Mucosa of descending colon (tissue), 3 donors: ENCODE measurements around the gene NOXRED1. TPM values are rescaled to one million over a fixed set of nuclear protein-coding genes. Genes with fewer than 3 reads are reported as not detected.

ENCODE experiments used
- ATAC-seq: fragments of 200-7000 bp; cut with Tn5 transposase; one replicate; pipeline ENCODE4 v1.9.1; 2020; ENCODE audit warnings: mild to moderate bottlenecking, moderate library complexity
- DNase-seq, 3 donors: peaks; one replicate each; pipeline ENCODE4 v3.0.0-alpha.2; 2020
- H3K36me3 ChIP-seq: fragments of 200-600 bp; one replicate; pipeline ENCODE4 v1.8.0; 2021; ENCODE audit warnings: low read depth, mild to moderate bottlenecking
- H3K4me1 ChIP-seq: fragments of 200-600 bp; one replicate; pipeline ENCODE4 v1.8.0; 2021; ENCODE audit warnings: low read depth, mild to moderate bottlenecking
- H3K4me3 ChIP-seq: fragments of 200-600 bp; one replicate; pipeline ENCODE4 v1.8.0; 2021; ENCODE audit warnings: mild to moderate bottlenecking
- H3K9me3 ChIP-seq: fragments of 200-600 bp; one replicate; pipeline ENCODE4 v1.8.0; 2021; ENCODE audit warnings: mild to moderate bottlenecking
- intact Hi-C, 2 donors: fragments of 100-400 bp; cut with DNase I in 1 of 2; cut with micrococcal nuclease in 1 of 2; formaldehyde crosslinking; loops; one replicate each; pipeline versions ENCODE4 v1.11.0 to v1.11.1; 2022; cut with DNase I, micrococcal nuclease
- total RNA-seq, 3 donors: library from RNA; stranded (reverse); fragmentation: NEBNext Ultra II Directional in 2 of 3; extraction: Animal tissue kit (Norgen Biotek cat#: 25700) in 2 of 3; gene quantifications; one replicate each; pipeline versions ENCODE4 v1.2.1 to v1.2.4, GENCODE V29; 2021 to 2023
- TF ChIP-seq, protein P1 (sequence below): fragments of 200-600 bp; IDR thresholded peaks from one replicate; pipeline ENCODE4 v1.8.0; 2022; ENCODE audit warnings: antibody characterized with exemption, mild to moderate bottlenecking
- donor health status: DM: no; HTN: no; CAD: no; lungs with moderate emphysema.
- donor health status: DM: no; HTN: no; CAD: no.
- donor health status: DM: no; HTN: yes; CAD: no.

Gene NOXRED1
- total RNA-seq, 3 donors from 2014 or later: 0.82 to 1.1 (median 0.82) TPM

GRCh38 chr14:77442196-77442595, 18.9 kb upstream of the NOXRED1 start:
- Histone ChIP-seq H3K36me3 (peaks cover 12% of the 10 kb centered on the region), H3K4me1 (no peaks in the 10 kb centered on the region), H3K4me3 (no peak overlapping the region), H3K9me3 (no peaks in the 10 kb centered on the region)
- ATAC-seq (no peak), DNase-seq (no peak)
- intact Hi-C loops: no loop called here
- TF ChIP-seq, protein P1, sequence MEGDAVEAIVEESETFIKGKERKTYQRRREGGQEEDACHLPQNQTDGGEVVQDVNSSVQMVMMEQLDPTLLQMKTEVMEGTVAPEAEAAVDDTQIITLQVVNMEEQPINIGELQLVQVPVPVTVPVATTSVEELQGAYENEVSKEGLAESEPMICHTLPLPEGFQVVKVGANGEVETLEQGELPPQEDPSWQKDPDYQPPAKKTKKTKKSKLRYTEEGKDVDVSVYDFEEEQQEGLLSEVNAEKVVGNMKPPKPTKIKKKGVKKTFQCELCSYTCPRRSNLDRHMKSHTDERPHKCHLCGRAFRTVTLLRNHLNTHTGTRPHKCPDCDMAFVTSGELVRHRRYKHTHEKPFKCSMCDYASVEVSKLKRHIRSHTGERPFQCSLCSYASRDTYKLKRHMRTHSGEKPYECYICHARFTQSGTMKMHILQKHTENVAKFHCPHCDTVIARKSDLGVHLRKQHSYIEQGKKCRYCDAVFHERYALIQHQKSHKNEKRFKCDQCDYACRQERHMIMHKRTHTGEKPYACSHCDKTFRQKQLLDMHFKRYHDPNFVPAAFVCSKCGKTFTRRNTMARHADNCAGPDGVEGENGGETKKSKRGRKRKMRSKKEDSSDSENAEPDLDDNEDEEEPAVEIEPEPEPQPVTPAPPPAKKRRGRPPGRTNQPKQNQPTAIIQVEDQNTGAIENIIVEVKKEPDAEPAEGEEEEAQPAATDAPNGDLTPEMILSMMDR: no peak

DNA sequence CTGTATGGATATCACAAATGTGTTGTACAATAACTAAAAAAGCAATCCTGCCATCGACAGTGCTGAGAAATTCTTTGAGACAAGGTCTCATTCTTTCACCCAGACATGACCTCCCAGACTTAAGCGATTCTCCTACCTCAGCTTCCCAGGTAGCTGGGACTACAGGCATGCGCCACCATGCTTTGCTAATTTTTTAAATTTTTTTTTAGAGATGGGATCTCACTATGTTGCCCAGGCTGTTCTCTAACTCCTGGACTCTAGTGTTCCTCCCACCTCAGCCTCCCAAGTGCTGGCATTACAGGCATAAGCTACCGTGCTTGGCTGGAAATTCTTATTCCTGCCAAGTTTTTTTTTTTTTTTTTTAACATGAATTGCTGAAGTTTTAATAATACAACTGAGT, 16.5 kb upstream of the NOXRED1 start:
- DNase-seq (no peak), ATAC-seq (no peak)
- Histone ChIP-seq H3K36me3 (peaks cover 12% of the 10 kb centered on the region), H3K4me1 (no peaks in the 10 kb centered on the region), H3K9me3 (no peaks in the 10 kb centered on the region), H3K4me3 (no peak overlapping the region)
- TF ChIP-seq, protein P1: no peak
- intact Hi-C loops: no loop called here

DNA sequence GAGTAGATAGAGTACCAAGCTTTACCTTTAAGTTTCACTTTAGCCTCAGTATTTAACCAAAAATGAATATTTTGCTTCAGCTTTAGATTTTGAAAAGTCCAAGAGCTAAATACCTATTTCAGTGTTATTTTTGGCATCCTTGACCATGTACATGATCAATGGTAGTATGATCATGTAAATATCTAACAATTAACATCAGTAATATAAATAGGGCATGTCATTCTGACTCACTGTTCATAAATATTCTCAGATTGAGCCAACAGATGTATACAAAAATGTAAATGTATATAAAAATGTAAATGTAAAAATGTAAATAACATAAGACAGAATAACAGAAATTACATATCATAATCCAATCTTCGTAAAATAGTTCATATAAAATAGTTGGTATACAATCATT, 15.3 kb upstream of the NOXRED1 start:
- ATAC-seq: no peak
- Histone ChIP-seq H3K4me3 (no peak overlapping the region), H3K9me3 (no peaks in the 10 kb centered on the region), H3K4me1 (no peaks in the 10 kb centered on the region), H3K36me3 (peaks cover 12% of the 10 kb centered on the region)
- DNase-seq: no peak
- TF ChIP-seq, protein P1: no peak
- intact Hi-C loops: no loop called here

DNA sequence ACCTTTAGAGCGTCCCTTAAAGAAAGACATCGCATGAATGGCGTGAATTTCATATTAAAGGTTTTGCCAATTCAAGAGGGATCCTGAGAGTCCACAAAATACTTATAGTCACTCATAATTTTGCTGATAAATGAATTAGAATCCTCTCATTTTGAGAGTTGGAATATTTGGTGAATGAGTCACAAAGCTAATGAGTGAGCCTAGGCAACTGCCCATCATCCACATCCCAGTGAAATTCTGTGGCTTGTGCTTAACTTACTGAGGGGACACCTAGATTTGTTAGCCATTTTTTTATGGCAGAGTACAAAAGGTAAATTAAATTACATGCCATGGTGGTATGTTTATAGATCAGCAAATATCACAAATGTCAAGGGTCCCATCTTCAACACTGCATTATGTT, 12.7 kb upstream of the NOXRED1 start:
- no peak for DNase-seq
- ATAC-seq: no peak
- intact Hi-C loops: no loop called here
- H3K36me3 ChIP-seq: no peaks in the 10 kb centered on the region
- TF ChIP-seq, protein P1: no peak
- no peak overlapping the region for H3K4me3 ChIP-seq
- H3K4me1 ChIP-seq: no peaks in the 10 kb centered on the region
- no peaks in the 10 kb centered on the region for H3K9me3 ChIP-seq

DNA sequence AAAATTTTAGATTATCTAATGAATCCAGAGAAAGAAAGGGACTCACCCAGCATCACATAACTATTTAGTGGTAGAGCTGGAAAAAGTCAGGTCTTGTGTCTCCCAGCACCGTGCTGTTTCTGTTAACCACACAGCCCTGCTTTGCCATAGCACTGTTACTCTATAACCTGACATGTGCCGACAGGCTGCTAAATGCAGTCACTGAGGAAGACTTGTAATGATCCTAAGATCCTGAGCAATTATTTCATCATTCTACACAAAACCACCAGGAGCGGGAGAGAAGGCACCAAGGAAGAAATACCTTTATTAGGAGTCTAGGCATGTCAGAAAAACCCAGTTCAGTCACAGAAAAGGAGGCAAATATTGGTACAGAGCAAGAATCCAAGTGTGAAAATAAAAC, 3.1 kb upstream of the NOXRED1 start:
- TF ChIP-seq, protein P1: no peak
- Histone ChIP-seq H3K9me3 (no peaks in the 10 kb centered on the region), H3K4me1 (no peaks in the 10 kb centered on the region), H3K4me3 (no peak overlapping the region), H3K36me3 (peaks cover 3% of the 10 kb centered on the region)
- DNase-seq: no peak
- ATAC-seq: no peak
- intact Hi-C loops: no loop called here

GRCh38 chr14:77424862-77425261, 1.5 kb upstream of the NOXRED1 start:
- DNase-seq (no peak), ATAC-seq (no peak)
- Histone ChIP-seq H3K9me3 (peaks cover 5% of the 10 kb centered on the region), H3K4me3 (no peak overlapping the region), H3K4me1 (no peaks in the 10 kb centered on the region), H3K36me3 (peaks cover 3% of the 10 kb centered on the region)
- intact Hi-C loops: no loop called here
- TF ChIP-seq, protein P1: no peak
